Endodermal cell (in vitro differentiated cells): ENCODE measurements around the gene PHLDB2. TPM values are rescaled to one million over a fixed set of nuclear protein-coding genes. Genes with fewer than 3 reads are reported as not detected.

ENCODE experiments used
- DNase-seq: peaks from one replicate; pipeline ENCODE4 v3.0.0-alpha.2; 2017
- H3K27ac ChIP-seq: 2 replicates; pipeline ENCODE4 v1.5.1; 2013; ENCODE audit warnings: mild to moderate bottlenecking, low read depth, low read length, moderate library complexity
- H3K27me3 ChIP-seq: 2 replicates; pipeline ENCODE4 v1.6.1; 2013; ENCODE audit warnings: mild to moderate bottlenecking, low read length, moderate library complexity; ENCODE audit not compliant: insufficient read depth, control insufficient read depth, poor library complexity, severe bottlenecking
- H3K36me3 ChIP-seq: 2 replicates; pipeline ENCODE4 v1.7.0; 2013; ENCODE audit warnings: mild to moderate bottlenecking, low read length, moderate library complexity; ENCODE audit not compliant: control insufficient read depth, insufficient read depth
- H3K4me1 ChIP-seq: one replicate; pipeline ENCODE4 v1.7.0; 2013; ENCODE audit warnings: low read length; ENCODE audit not compliant: control insufficient read depth, insufficient read depth
- H3K4me3 ChIP-seq: 2 replicates; pipeline ENCODE4 v1.5.1; 2013; ENCODE audit warnings: mild to moderate bottlenecking, low read length, moderate library complexity
- H3K9ac ChIP-seq: 2 replicates; pipeline ENCODE4 v1.6.1; 2013; ENCODE audit warnings: mild to moderate bottlenecking, low read length, moderate library complexity; ENCODE audit not compliant: poor library complexity, severe bottlenecking; ENCODE audit errors: extremely low read depth
- H3K9me3 ChIP-seq: 2 replicates; pipeline ENCODE4 v1.6.1; 2013; ENCODE audit warnings: mild to moderate bottlenecking, low read length, moderate library complexity; ENCODE audit not compliant: control insufficient read depth
- H3K27ac Mint-ChIP-seq: 2 replicates; pipeline ENCODE4 v1.8.0; 2020; ENCODE audit warnings: mixed read lengths
- H3K27me3 Mint-ChIP-seq: 2 replicates; pipeline ENCODE4 v1.8.0; 2021; ENCODE audit warnings: mild to moderate bottlenecking, mixed read lengths; ENCODE audit not compliant: insufficient read depth
- H3K36me3 Mint-ChIP-seq: 2 replicates; pipeline ENCODE4 v1.8.0; 2020; ENCODE audit warnings: low read depth, mixed read lengths
- H3K4me1 Mint-ChIP-seq: 2 replicates; pipeline ENCODE4 v1.8.0; 2020; ENCODE audit warnings: mixed read lengths
- H3K4me3 Mint-ChIP-seq: 2 replicates; pipeline ENCODE4 v1.8.0; 2020; ENCODE audit warnings: mild to moderate bottlenecking, moderate library complexity, mixed read lengths
- H3K9me3 Mint-ChIP-seq: 2 replicates; pipeline ENCODE4 v1.8.0; 2020; ENCODE audit warnings: mild to moderate bottlenecking, mixed read lengths
- CTCF ChIP-seq: fragments of 200-600 bp; sonication (generic); conservative IDR thresholded peaks from 2 replicates; pipeline ENCODE4 v1.5.0; 2021; ENCODE audit warnings: antibody characterized with exemption, mild to moderate bottlenecking
- WGBS, 2 experiments: methylation state at CpG; one replicate each; pipeline versions ENCODE4 v1.1.5 to v1.1.7; 2013; ENCODE audit warnings: missing lambda C conversion rate in 2 of 2, mixed read lengths in 1 of 2; ENCODE audit not compliant: insufficient coverage in 1 of 2, insufficient read length in 1 of 2; 5-methylcytosine and 5-hydroxymethylcytosine counted together
- total RNA-seq, 2 donors: library from RNA; stranded (reverse); fragmentation: NEBNext Ultra II Directional in 1 of 2; extraction: Animal tissue kit (Norgen Biotek cat#: 25700) in 1 of 2; gene quantifications; 2 replicates in 1 of 2; 3 replicates in 1 of 2; pipeline ENCODE4 v1.2.1, GENCODE V29; 2021

The PHLDB2 gene
- total RNA-seq, 2 donors from 2014 or later, result 59.5 to 67.4 TPM

GRCh38 chr3:111822804-111823203 lies 36.3 kb upstream of the PHLDB2 start:
- Mint-ChIP-seq H3K4me1 (peaks cover 13% of the 10 kb centered on the region), H3K27ac (no peak overlapping the region), H3K27me3 (no peaks in the 10 kb centered on the region), H3K9me3 (peaks cover 10% of the 10 kb centered on the region), H3K4me3 (no peak overlapping the region), H3K36me3 (peaks cover 8% of the 10 kb centered on the region)
- H3K36me3 ChIP-seq, result no peaks in the 10 kb centered on the region
- no peak overlapping the region for H3K4me3 ChIP-seq
- no peaks in the 10 kb centered on the region for H3K4me1 ChIP-seq
- no peak for DNase-seq
- no peak overlapping the region for H3K9ac ChIP-seq
- H3K27ac ChIP-seq, result no peak overlapping the region
- no peak for TF ChIP-seq CTCF
- no peaks in the 10 kb centered on the region for H3K27me3 ChIP-seq
- WGBS, 2 experiments, result 86% methylated on average over 1 of the region's 1 CpG; no CpG with 5 or more reads in 1 of the 2 experiments
- H3K9me3 ChIP-seq, result peaks cover 15% of the 10 kb centered on the region

GRCh38 chr3:111823341-111823855 lies 35.7 kb upstream of the PHLDB2 start:
- Histone ChIP-seq H3K27me3 (no peaks in the 10 kb centered on the region), H3K27ac (no peak overlapping the region), H3K36me3 (no peaks in the 10 kb centered on the region), H3K4me3 (no peak overlapping the region), H3K4me1 (no peaks in the 10 kb centered on the region), H3K9me3 (peaks cover 15% of the 10 kb centered on the region), H3K9ac (no peak overlapping the region)
- Mint-ChIP-seq H3K9me3 (peaks cover 10% of the 10 kb centered on the region), H3K27ac (no peak overlapping the region), H3K27me3 (no peaks in the 10 kb centered on the region), H3K36me3 (peaks cover 8% of the 10 kb centered on the region), H3K4me1 (peaks cover 15% of the 10 kb centered on the region), H3K4me3 (no peak overlapping the region)
- 85 to 92% methylated on average over 3 to 4 of the region's 4 CpGs for WGBS, 2 experiments
- no peak for TF ChIP-seq CTCF
- no peak for DNase-seq

- Histone ChIP-seq H3K4me3 (no peak overlapping the region), H3K27ac (no peak overlapping the region), H3K36me3 (no peaks in the 10 kb centered on the region), H3K4me1 (no peaks in the 10 kb centered on the region), H3K9ac (no peak overlapping the region), H3K9me3 (peaks cover 13% of the 10 kb centered on the region), H3K27me3 (no peaks in the 10 kb centered on the region)
- DNase-seq, result no peak
- Mint-ChIP-seq H3K36me3 (peaks cover 8% of the 10 kb centered on the region), H3K4me3 (no peak overlapping the region), H3K4me1 (peaks cover 15% of the 10 kb centered on the region), H3K27me3 (no peaks in the 10 kb centered on the region), H3K27ac (no peak overlapping the region), H3K9me3 (peaks cover 7% of the 10 kb centered on the region)
- no peak for TF ChIP-seq CTCF
- WGBS, 2 experiments, result 90 to 91% methylated on average over 4 of the region's 4 CpGs
These were observed 34.7 kb upstream of the PHLDB2 start for GRCh38 chr3:111824351-111824750.
